ENCODE data around the gene EVC.

Gene EVC

DNA sequence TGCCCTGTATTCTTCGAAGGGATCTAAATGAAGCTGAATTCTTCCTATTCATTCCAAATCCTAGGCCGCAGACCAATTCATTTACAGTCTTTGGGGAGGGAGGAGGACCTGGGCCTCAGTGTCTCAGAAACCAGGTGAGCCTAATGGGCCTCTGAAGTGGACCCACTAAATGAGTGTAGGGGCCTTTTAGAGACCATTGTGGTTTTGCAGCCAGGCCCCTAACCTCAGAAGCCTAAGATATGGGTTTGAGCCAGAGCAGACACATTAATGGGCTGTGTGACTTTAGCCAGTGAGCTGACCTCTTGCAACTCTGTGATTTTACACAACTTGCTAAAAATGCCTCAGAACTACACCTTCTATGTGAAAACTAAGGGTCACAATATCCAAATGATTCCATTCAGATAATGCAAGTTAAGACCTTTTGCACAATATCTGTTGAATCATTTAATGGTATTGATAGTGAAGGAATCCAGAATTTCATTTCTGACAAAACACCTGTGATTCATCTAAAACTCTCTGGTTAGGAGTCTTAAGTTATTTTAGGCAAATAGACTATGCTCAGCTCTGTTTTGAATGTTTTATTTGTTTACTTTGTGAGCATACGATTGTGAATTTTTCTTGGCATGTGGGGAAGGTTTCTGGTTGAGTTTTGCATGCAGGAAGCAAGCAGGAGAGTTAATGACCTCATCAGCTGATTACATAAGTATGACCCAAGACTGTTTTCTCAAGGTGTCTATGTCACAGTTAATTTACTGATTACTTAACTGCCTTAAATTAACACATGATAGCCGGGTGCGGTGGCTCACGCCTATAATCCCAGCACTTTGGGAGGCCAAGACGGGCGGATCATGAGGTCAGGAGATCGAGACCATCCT is 75.0 kb downstream of the EVC start:
- Histone ChIP-seq H3K27me3 (ENCODE audit: insufficient read depth, low read depth, severe bottlenecking) (no peaks in the 10 kb centered on the region), H3K36me3 (peaks cover 64% of the 10 kb centered on the region), H3K4me3 (ENCODE audit: low read depth, low read length) (no peak overlapping the region), H3K27ac (peak overlapping the region; percentile 30), H3K9me3 (ENCODE audit: severe bottlenecking) (peaks cover 3% of the 10 kb centered on the region)
- TF ChIP-seq, protein P1, sequence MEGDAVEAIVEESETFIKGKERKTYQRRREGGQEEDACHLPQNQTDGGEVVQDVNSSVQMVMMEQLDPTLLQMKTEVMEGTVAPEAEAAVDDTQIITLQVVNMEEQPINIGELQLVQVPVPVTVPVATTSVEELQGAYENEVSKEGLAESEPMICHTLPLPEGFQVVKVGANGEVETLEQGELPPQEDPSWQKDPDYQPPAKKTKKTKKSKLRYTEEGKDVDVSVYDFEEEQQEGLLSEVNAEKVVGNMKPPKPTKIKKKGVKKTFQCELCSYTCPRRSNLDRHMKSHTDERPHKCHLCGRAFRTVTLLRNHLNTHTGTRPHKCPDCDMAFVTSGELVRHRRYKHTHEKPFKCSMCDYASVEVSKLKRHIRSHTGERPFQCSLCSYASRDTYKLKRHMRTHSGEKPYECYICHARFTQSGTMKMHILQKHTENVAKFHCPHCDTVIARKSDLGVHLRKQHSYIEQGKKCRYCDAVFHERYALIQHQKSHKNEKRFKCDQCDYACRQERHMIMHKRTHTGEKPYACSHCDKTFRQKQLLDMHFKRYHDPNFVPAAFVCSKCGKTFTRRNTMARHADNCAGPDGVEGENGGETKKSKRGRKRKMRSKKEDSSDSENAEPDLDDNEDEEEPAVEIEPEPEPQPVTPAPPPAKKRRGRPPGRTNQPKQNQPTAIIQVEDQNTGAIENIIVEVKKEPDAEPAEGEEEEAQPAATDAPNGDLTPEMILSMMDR (IDR thresholded peaks at IDR 0.05; ENCODE audit: low read depth, low read length): no peak
- DNase-seq: no peak

DNA sequence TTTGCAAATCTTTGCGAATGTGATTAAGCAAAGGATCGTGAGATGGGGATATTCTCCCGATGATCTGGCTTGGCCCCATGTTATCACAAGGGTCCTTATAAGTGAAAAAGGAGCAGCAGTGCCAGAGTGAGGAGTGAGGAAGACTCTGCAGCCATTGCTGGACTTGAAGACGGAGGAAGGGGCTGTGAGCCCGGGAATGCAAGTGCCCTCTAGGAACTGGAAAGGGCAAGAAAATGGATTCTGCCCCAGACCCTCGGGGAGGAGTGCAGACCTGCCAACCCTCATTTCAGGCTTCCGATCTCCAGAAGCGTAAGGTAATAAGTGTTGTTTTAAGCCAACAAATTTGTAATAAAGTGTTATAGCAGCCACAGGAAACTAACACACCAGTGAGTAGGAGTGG is 76.3 kb downstream of the EVC start:
- no peaks in the 10 kb centered on the region for H3K27me3 ChIP-seq (ENCODE audit: insufficient read depth, low read depth, severe bottlenecking)
- TF ChIP-seq, protein P1 (IDR thresholded peaks at IDR 0.05; ENCODE audit: low read depth, low read length): no peak
- H3K4me3 ChIP-seq (ENCODE audit: low read depth, low read length): no peak overlapping the region
- H3K27ac ChIP-seq: peak overlapping the region; percentile 36
- H3K9me3 ChIP-seq (ENCODE audit: severe bottlenecking): peaks cover 3% of the 10 kb centered on the region
- H3K36me3 ChIP-seq: peaks cover 66% of the 10 kb centered on the region
- DNase-seq: no peak

DNA sequence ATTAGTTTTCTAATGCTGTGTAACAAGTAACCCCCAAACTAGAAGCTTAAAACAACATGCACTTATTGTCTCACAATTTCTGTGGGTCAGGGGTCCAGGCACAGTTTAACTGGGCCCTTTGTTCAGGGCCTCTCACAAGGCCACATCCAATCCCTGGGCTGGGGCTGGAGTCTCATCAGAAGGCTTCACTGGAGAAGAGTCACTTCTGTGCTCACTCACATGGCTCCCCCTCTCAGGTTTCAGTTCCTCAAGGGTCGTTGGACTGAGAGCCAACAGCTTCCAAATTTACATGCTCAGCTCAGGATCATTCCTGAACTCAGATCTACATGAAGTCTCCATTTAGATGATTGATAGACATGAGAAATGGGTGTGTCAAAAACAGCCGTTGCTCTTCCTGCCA is 77.1 kb downstream of the EVC start:
- DNase-seq: no peak
- Histone ChIP-seq H3K27me3 (ENCODE audit: insufficient read depth, low read depth, severe bottlenecking) (no peaks in the 10 kb centered on the region), H3K36me3 (peaks cover 62% of the 10 kb centered on the region), H3K4me3 (ENCODE audit: low read depth, low read length) (no peak overlapping the region), H3K9me3 (ENCODE audit: severe bottlenecking) (peaks cover 3% of the 10 kb centered on the region), H3K27ac (no peak overlapping the region; the same call in 1 of the 2 replicates)
- TF ChIP-seq, protein P1 (IDR thresholded peaks at IDR 0.05; ENCODE audit: low read depth, low read length): no peak

DNA sequence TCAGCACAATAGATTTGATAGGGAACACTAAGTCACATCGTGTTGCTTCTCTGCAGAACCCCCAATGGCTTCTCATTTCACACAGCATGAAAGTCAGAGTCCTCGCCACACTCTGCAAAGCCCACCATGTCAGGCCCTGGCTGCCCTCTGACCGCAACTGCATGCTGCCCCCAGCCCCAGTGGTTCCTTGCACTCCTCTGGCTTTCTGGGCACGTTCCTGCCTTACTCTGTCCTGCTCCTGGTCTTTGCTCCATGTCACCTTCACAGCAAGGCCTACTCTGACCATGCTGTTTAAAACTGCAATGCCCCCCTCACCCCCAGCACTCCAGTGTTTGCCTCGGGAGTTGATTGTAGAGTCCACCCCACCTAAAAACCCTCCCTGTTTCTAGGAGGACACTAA is 78.1 kb downstream of the EVC start:
- Histone ChIP-seq H3K4me3 (ENCODE audit: low read depth, low read length) (no peak overlapping the region), H3K36me3 (peaks cover 58% of the 10 kb centered on the region), H3K27ac (peak overlapping the region; percentile 62), H3K27me3 (ENCODE audit: insufficient read depth, low read depth, severe bottlenecking) (no peaks in the 10 kb centered on the region), H3K9me3 (ENCODE audit: severe bottlenecking) (peaks cover 3% of the 10 kb centered on the region)
- DNase-seq: no peak
- TF ChIP-seq, protein P1 (IDR thresholded peaks at IDR 0.05; ENCODE audit: low read depth, low read length): no peak

DNA sequence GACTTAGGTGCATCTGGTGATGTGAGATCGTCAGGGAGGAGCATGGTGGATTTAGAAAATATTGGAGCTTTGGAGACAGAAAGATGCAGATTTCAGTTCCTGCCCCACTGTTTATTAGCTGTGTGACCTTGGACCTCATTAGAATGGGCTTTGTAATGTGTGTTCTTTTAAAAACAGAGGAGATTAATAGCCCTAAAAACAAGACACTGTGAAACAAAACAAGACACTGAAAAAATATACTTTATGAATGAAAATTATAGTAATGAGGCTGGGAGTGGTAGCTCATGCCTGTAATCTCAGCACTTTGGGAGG is 79.5 kb downstream of the EVC start:
- no peak for DNase-seq
- peaks cover 3% of the 10 kb centered on the region for H3K9me3 ChIP-seq (ENCODE audit: severe bottlenecking)
- no peaks in the 10 kb centered on the region for H3K27me3 ChIP-seq (ENCODE audit: insufficient read depth, low read depth, severe bottlenecking)
- H3K36me3 ChIP-seq: peaks cover 58% of the 10 kb centered on the region
- no peak overlapping the region for H3K27ac ChIP-seq
- TF ChIP-seq, protein P1 (IDR thresholded peaks at IDR 0.05; ENCODE audit: low read depth, low read length): no peak
- no peak overlapping the region for H3K4me3 ChIP-seq (ENCODE audit: low read depth, low read length)

- TF ChIP-seq, protein P1 (IDR thresholded peaks at IDR 0.05; ENCODE audit: low read depth, low read length): no peak
- no peak for DNase-seq
- Histone ChIP-seq H3K27ac (no peak overlapping the region), H3K9me3 (ENCODE audit: severe bottlenecking) (peaks cover 3% of the 10 kb centered on the region), H3K27me3 (ENCODE audit: insufficient read depth, low read depth, severe bottlenecking) (no peaks in the 10 kb centered on the region), H3K36me3 (peaks cover 59% of the 10 kb centered on the region), H3K4me3 (ENCODE audit: low read depth, low read length) (no peak overlapping the region)
Observed at GRCh38 chr4:5791654-5792053, 80.7 kb downstream of the EVC start.
